ENCODE measurements around the gene BICD1.

Gene BICD1

GRCh38 chr12:32072102-32072501 lies 34.5 kb upstream of the BICD1 start:
- Histone ChIP-seq H3K4me2 (no peak overlapping the region), H4K20me1 (ENCODE audit: insufficient read depth) (no peaks in the 10 kb centered on the region), H3K36me3 (ENCODE audit: insufficient read depth) (no peaks in the 10 kb centered on the region), H3K27ac (no peak overlapping the region), H3K9ac (no peak overlapping the region), H2AFZ (ENCODE audit: low read depth) (no peak overlapping the region), H3K79me2 (ENCODE audit: insufficient read depth, low read depth) (no peaks in the 10 kb centered on the region), H3K4me3 (IDR thresholded peaks at IDR 0.05; ENCODE audit: insufficient read depth, low read depth, low read length) (no peak overlapping the region), H3K27me3 (ENCODE audit: insufficient read depth, low read depth) (no peaks in the 10 kb centered on the region), H3K4me1 (ENCODE audit: low read depth, poor library complexity, severe bottlenecking) (no peaks in the 10 kb centered on the region)
- TF ChIP-seq CTCF (conservative IDR thresholded peaks at IDR 0.05; ENCODE audit: low read depth, low read length) = no peak

GRCh38 chr12:32074432-32074831 lies 32.2 kb upstream of the BICD1 start:
- H4K20me1 ChIP-seq (ENCODE audit: insufficient read depth) = no peaks in the 10 kb centered on the region
- no peak overlapping the region for H2AFZ ChIP-seq (ENCODE audit: low read depth)
- H3K4me3 ChIP-seq (IDR thresholded peaks at IDR 0.05; ENCODE audit: insufficient read depth, low read depth, low read length) = no peak overlapping the region
- no peaks in the 10 kb centered on the region for H3K27me3 ChIP-seq (ENCODE audit: insufficient read depth, low read depth)
- H3K9ac ChIP-seq = no peak overlapping the region
- H3K4me1 ChIP-seq (ENCODE audit: low read depth, poor library complexity, severe bottlenecking) = no peaks in the 10 kb centered on the region
- H3K36me3 ChIP-seq (ENCODE audit: insufficient read depth) = no peaks in the 10 kb centered on the region
- no peak overlapping the region for H3K27ac ChIP-seq
- no peak overlapping the region for H3K4me2 ChIP-seq
- TF ChIP-seq CTCF (conservative IDR thresholded peaks at IDR 0.05; ENCODE audit: low read depth, low read length) = no peak
- no peaks in the 10 kb centered on the region for H3K79me2 ChIP-seq (ENCODE audit: insufficient read depth, low read depth)

GRCh38 chr12:32076941-32077340 lies 29.7 kb upstream of the BICD1 start:
- H3K9ac ChIP-seq = no peak overlapping the region
- H3K36me3 ChIP-seq (ENCODE audit: insufficient read depth) = no peaks in the 10 kb centered on the region
- H3K79me2 ChIP-seq (ENCODE audit: insufficient read depth, low read depth) = no peaks in the 10 kb centered on the region
- no peak overlapping the region for H3K4me2 ChIP-seq
- H3K27me3 ChIP-seq (ENCODE audit: insufficient read depth, low read depth) = no peaks in the 10 kb centered on the region
- no peaks in the 10 kb centered on the region for H4K20me1 ChIP-seq (ENCODE audit: insufficient read depth)
- TF ChIP-seq CTCF (conservative IDR thresholded peaks at IDR 0.05; ENCODE audit: low read depth, low read length) = no peak
- H3K4me1 ChIP-seq (ENCODE audit: low read depth, poor library complexity, severe bottlenecking) = no peaks in the 10 kb centered on the region
- H3K4me3 ChIP-seq (IDR thresholded peaks at IDR 0.05; ENCODE audit: insufficient read depth, low read depth, low read length) = no peak overlapping the region
- no peak overlapping the region for H2AFZ ChIP-seq (ENCODE audit: low read depth)
- no peak overlapping the region for H3K27ac ChIP-seq

GRCh38 chr12:32080435-32080834 lies 26.2 kb upstream of the BICD1 start:
- H3K4me3 ChIP-seq (IDR thresholded peaks at IDR 0.05; ENCODE audit: insufficient read depth, low read depth, low read length) = no peak overlapping the region
- H3K27me3 ChIP-seq (ENCODE audit: insufficient read depth, low read depth) = no peaks in the 10 kb centered on the region
- no peak overlapping the region for H3K9ac ChIP-seq
- H3K4me2 ChIP-seq = no peak overlapping the region
- no peak for TF ChIP-seq CTCF (conservative IDR thresholded peaks at IDR 0.05; ENCODE audit: low read depth, low read length)
- H4K20me1 ChIP-seq (ENCODE audit: insufficient read depth) = no peaks in the 10 kb centered on the region
- no peaks in the 10 kb centered on the region for H3K36me3 ChIP-seq (ENCODE audit: insufficient read depth)
- no peaks in the 10 kb centered on the region for H3K4me1 ChIP-seq (ENCODE audit: low read depth, poor library complexity, severe bottlenecking)
- H2AFZ ChIP-seq (ENCODE audit: low read depth) = no peak overlapping the region
- H3K27ac ChIP-seq = no peak overlapping the region
- H3K79me2 ChIP-seq (ENCODE audit: insufficient read depth, low read depth) = no peaks in the 10 kb centered on the region

GRCh38 chr12:32083489-32083888 lies 23.2 kb upstream of the BICD1 start:
- TF ChIP-seq CTCF (conservative IDR thresholded peaks at IDR 0.05; ENCODE audit: low read depth, low read length) = no peak
- Histone ChIP-seq H3K27me3 (ENCODE audit: insufficient read depth, low read depth) (no peaks in the 10 kb centered on the region), H3K36me3 (ENCODE audit: insufficient read depth) (no peaks in the 10 kb centered on the region)

More at GRCh38 chr12:32083489-32083888, 23.2 kb upstream of the BICD1 start:
- Histone ChIP-seq H3K79me2 (ENCODE audit: insufficient read depth, low read depth) (no peaks in the 10 kb centered on the region), H2AFZ (ENCODE audit: low read depth) (no peak overlapping the region), H4K20me1 (ENCODE audit: insufficient read depth) (no peaks in the 10 kb centered on the region), H3K4me1 (ENCODE audit: low read depth, poor library complexity, severe bottlenecking) (peaks cover 4% of the 10 kb centered on the region), H3K27ac (no peak overlapping the region), H3K9ac (no peak overlapping the region), H3K4me3 (IDR thresholded peaks at IDR 0.05; ENCODE audit: insufficient read depth, low read depth, low read length) (no peak overlapping the region), H3K4me2 (no peak overlapping the region)

Data from KMS-11 (cell line).